K562 (cell line): Measurements from ENCODE around the gene PCDHA7. TPM values are rescaled to one million over a fixed set of nuclear protein-coding genes. Genes with fewer than 3 reads are reported as not detected.

Source experiments
- ATAC-seq: fragments of 200-7000 bp; cut with Tn5 transposase; 3 replicates; pipeline ENCODE4 v1.9.1; 2020; ENCODE audit warnings: moderate library complexity
- BruUV-seq: library from RNA; stranded (reverse); fragments of 400-500 nt; replicated peaks from 2 replicates; lab custom pipeline; 2021; lab: Mats Ljungman, UMichigan
- CTCF ChIA-PET: fragments of 300-600 bp; formaldehyde crosslinking; extraction: SDS; loops from one replicate; lab custom pipeline; 2021; ENCODE audit warnings: low intra/inter-chr PET ratio; lab: Yijun Ruan, JAX
- POLR2A ChIA-PET: fragments of 300-600, 350-650 bp; sonication (Branson Sonifier 250); formaldehyde crosslinking; extraction: SDS; loops from one replicate; lab custom pipeline; 2021; ENCODE audit warnings: antibody characterized with exemption, inconsistent platforms; lab: Yijun Ruan, JAX
- DNase-seq, 4 experiments: peaks; one replicate each; pipeline versions ENCODE4 v3.0.0 to v3.0.0-alpha.2; 2011 to 2018; ENCODE audit warnings: low spot score in 3 of 4, mixed read lengths in 3 of 4; ENCODE audit errors: extremely low read depth in 1 of 4
- FAIRE-seq: peaks from 2 replicates; lab custom pipeline; 2011; peaks lifted over from hg19 to GRCh38; lab: Jason Lieb, UNC
- H2AFZ ChIP-seq: 2 replicates; pipeline ENCODE4 v1.6.0; 2011; ENCODE audit warnings: low read depth, low read length, control low read depth, inconsistent platforms
- H3K27ac ChIP-seq: fragments of 200-600 bp; 3 replicates; pipeline ENCODE4 v1.8.0; 2011; ENCODE audit warnings: low read depth, mild to moderate bottlenecking, control low read depth, inconsistent platforms, low read length, moderate library complexity, mixed read lengths; ENCODE audit errors: extremely low read depth
- H3K27me3 ChIP-seq, 2 experiments: fragments of 300-600 bp in 1 of 2; 2 replicates in 1 of 2; 3 replicates in 1 of 2; pipeline versions ENCODE4 v1.6.0 to v1.8.0; 2011; ENCODE audit warnings: inconsistent platforms in 2 of 2, low read length in 2 of 2, mild to moderate bottlenecking in 1 of 2, mixed read lengths in 1 of 2, moderate library complexity in 1 of 2; ENCODE audit not compliant: control insufficient read depth in 2 of 2, insufficient read depth in 2 of 2
- H3K36me3 ChIP-seq: fragments of 300-600 bp; 3 replicates; pipeline ENCODE4 v1.8.0; 2011; ENCODE audit warnings: mild to moderate bottlenecking, low read length, inconsistent platforms; ENCODE audit not compliant: control insufficient read depth, insufficient read depth
- H3K4me1 ChIP-seq, 2 experiments: fragments of 200-600 bp in 1 of 2; replicated peaks in 1 of 2; 2 replicates in 1 of 2; 3 replicates in 1 of 2; pipeline versions ENCODE4 v1.5.1 to v1.8.0; 2011; ENCODE audit warnings: inconsistent platforms in 2 of 2, low read length in 2 of 2, mild to moderate bottlenecking in 1 of 2, mixed read lengths in 1 of 2, moderate library complexity in 1 of 2; ENCODE audit not compliant: control insufficient read depth in 2 of 2, insufficient read depth in 2 of 2
- H3K4me2 ChIP-seq: 2 replicates; pipeline ENCODE4 v1.6.1; 2011; ENCODE audit warnings: low read length, control low read depth, inconsistent platforms, mixed read lengths; ENCODE audit not compliant: insufficient read depth
- H3K4me3 ChIP-seq: fragments of 200-600 bp; sonication (generic), shearing (Covaris generic); 2 replicates; pipeline ENCODE4 v1.5.1; 2016; ENCODE audit warnings: control low read depth, inconsistent platforms
- H3K79me2 ChIP-seq: fragments of 200-600 bp; 3 replicates; pipeline ENCODE4 v1.8.0; 2011; ENCODE audit warnings: low read length, inconsistent platforms; ENCODE audit not compliant: control insufficient read depth, insufficient read depth
- H3K9ac ChIP-seq, 2 experiments: 2 replicates each; pipeline versions ENCODE4 v1.6.0 to v1.6.1; 2011; ENCODE audit warnings: low read depth in 2 of 2, low read length in 2 of 2, control low read depth in 1 of 2, inconsistent platforms in 1 of 2, mild to moderate bottlenecking in 1 of 2, mixed read lengths in 1 of 2; ENCODE audit not compliant: insufficient read depth in 1 of 2
- H3K9me1 ChIP-seq: one replicate; pipeline ENCODE4 v1.6.0; 2011; ENCODE audit warnings: inconsistent platforms, mild to moderate bottlenecking, low read length, moderate library complexity; ENCODE audit not compliant: control insufficient read depth, insufficient read depth
- H3K9me3 ChIP-seq: replicated peaks from 2 replicates; pipeline ENCODE4 v1.5.1; 2011; ENCODE audit warnings: low read depth, low read length, inconsistent platforms; ENCODE audit not compliant: control insufficient read depth, insufficient read depth
- H4K20me1 ChIP-seq: replicated peaks from 2 replicates; pipeline ENCODE4 v1.6.1; 2011; ENCODE audit warnings: low read length, inconsistent platforms, mixed read lengths; ENCODE audit not compliant: control insufficient read depth, insufficient read depth
- CBX2 ChIP-seq: fragments of 200-600 bp; sonication (generic); IDR thresholded peaks from one replicate; pipeline ENCODE4 v1.6.1; 2012; ENCODE audit warnings: mild to moderate bottlenecking, low read length, inconsistent platforms; ENCODE audit not compliant: insufficient read depth, poor library complexity, severe bottlenecking
- E2F3 ChIP-seq: fragments of 250-450 bp; sonication (Bioruptor Pico); IDR thresholded peaks from 2 replicates; pipeline ENCODE4 v1.4.0; 2020; ENCODE audit warnings: mild to moderate bottlenecking
- ERF ChIP-seq: fragments of 450-650 bp; formaldehyde crosslinking; IDR thresholded peaks from 2 replicates; pipeline ENCODE4 v1.4.0; 2020; ENCODE audit warnings: mild to moderate bottlenecking, mixed read lengths
- ETV1 ChIP-seq: fragments of 450-650 bp; conservative IDR thresholded peaks from 2 replicates; pipeline ENCODE4 v1.6.1; 2016; ENCODE audit warnings: missing genetic modification characterization, control low read depth, low read depth, missing compliant biosample characterization
- ETV6 ChIP-seq, 3 experiments: fragments of 150-350 bp in 1 of 3; sonication (generic) in 1 of 3; formaldehyde crosslinking in 1 of 3; IDR thresholded peaks; 2 replicates each; pipeline versions ENCODE4 v1.6.1 to v1.8.0; 2014 to 2022; ENCODE audit warnings: borderline replicate concordance in 2 of 3, low read depth in 2 of 3, antibody characterized with exemption in 1 of 3, low read length in 1 of 3, mild to moderate bottlenecking in 1 of 3, missing genetic modification reagents in 1 of 3
- JUND ChIP-seq, 2 experiments: IDR thresholded peaks; 2 replicates in 1 of 2; 3 replicates in 1 of 2; pipeline ENCODE4 v1.6.1; 2011; ENCODE audit warnings: borderline replicate concordance in 2 of 2, low read depth in 2 of 2, low read length in 2 of 2, improper control_type of control experiment in 1 of 2, missing biosample characterization in 1 of 2, missing genetic modification characterization in 1 of 2, missing genetic modification reagents in 1 of 2
- KLF10 ChIP-seq: fragments of 250-450 bp; sonication (Bioruptor Pico); IDR thresholded peaks from 2 replicates; pipeline ENCODE4 v1.6.1; 2021; ENCODE audit warnings: matching md5 sums
- MBD2 ChIP-seq: sonication (generic); IDR thresholded peaks from 2 replicates; pipeline ENCODE4 v1.6.1; 2016; ENCODE audit warnings: low read depth, borderline replicate concordance
- PHB ChIP-seq: fragments of 250-450 bp; sonication (Bioruptor Pico); IDR thresholded peaks from 2 replicates; pipeline ENCODE4 v1.5.0; 2021
- POLR2H ChIP-seq: IDR thresholded peaks from 2 replicates; pipeline ENCODE4 v1.6.1; 2016; ENCODE audit warnings: missing genetic modification characterization, low read depth, mild to moderate bottlenecking, control low read depth, missing compliant biosample characterization, moderate library complexity
- YBX1 ChIP-seq: fragments of 450-650 bp; IDR thresholded peaks from 2 replicates; pipeline ENCODE4 v1.7.1; 2016; ENCODE audit warnings: mild to moderate bottlenecking
- WGBS: fragments of 100-300 bp; shearing (Covaris generic); methylation state at CpG from one replicate; pipeline ENCODE4 v1.1.6; 2016; ENCODE audit warnings: low coverage, mixed read lengths; ENCODE audit not compliant: insufficient coverage; ENCODE audit errors: missing lambda C conversion rate; 5-methylcytosine and 5-hydroxymethylcytosine counted together
- in situ Hi-C: fragments of 300-500 bp; cut with MboI; formaldehyde crosslinking; loops from 4 replicates; pipeline ENCODE4 v1.15.0; 2018; ENCODE audit warnings: inconsistent platforms, mixed read lengths
- intact Hi-C: fragments of 100-400 bp; cut with micrococcal nuclease; formaldehyde crosslinking; loops from 2 replicates; pipeline ENCODE4 v1.14.2; 2022
- polyA plus RNA-seq, 8 experiments: library from polyadenylated mRNA; depleted of rRNA in 4 of 8; stranded (reverse) in 5 of 8; unstranded in 3 of 8; fragments of >200 nt; fragmentation: Nextera tagmentation in 2 of 8; fragmentation: Illumina TruSeq in 1 of 8; extraction: Ambion mirVana in 2 of 8; extraction: Trizol in 1 of 8; gene quantifications; 2 replicates each; pipeline versions ENCODE4 v1.2.1 to v1.2.3, GENCODE V29; 2011 to 2014; ENCODE audit warnings: inconsistent platforms in 1 of 8, missing spikeins in 1 of 8
- total RNA-seq, 7 experiments: library from RNA; depleted of rRNA in 6 of 7; stranded (reverse); fragments of >200 nt in 6 of 7; fragmentation: Illumina TruSeq in 2 of 7; extraction: Trizol in 2 of 7; gene quantifications; 2 replicates each; pipeline versions ENCODE4 v1.2.1 to v1.2.3, GENCODE V29; 2011 to 2021; ENCODE audit warnings: low replicate concordance in 1 of 7
- TF ChIP-seq, protein P1 (sequence below): sonication (generic); formaldehyde crosslinking; IDR thresholded peaks from 2 replicates; pipeline ENCODE4 v1.9.0; 2022; ENCODE audit warnings: mild to moderate bottlenecking, missing genetic modification reagents
- TF ChIP-seq, protein P2 (sequence below), 3 experiments: IDR thresholded peaks in 2 of 3; conservative IDR thresholded peaks in 1 of 3; 2 replicates each; pipeline ENCODE4 v1.5.1; 2011 to 2012; ENCODE audit warnings: low read length in 3 of 3, mild to moderate bottlenecking in 3 of 3, control low read depth in 2 of 3, improper control_type of control experiment in 1 of 3, inconsistent platforms in 1 of 3, low read depth in 1 of 3, mixed read lengths in 1 of 3, moderate library complexity in 1 of 3; ENCODE audit not compliant: insufficient read depth in 2 of 3

PCDHA7 gene
- total and polyA plus RNA-seq, 9 of the 15 experiments (the other 6 are each of a cell fraction or from before 2014, with no cell fraction given) = not detected

DNA sequence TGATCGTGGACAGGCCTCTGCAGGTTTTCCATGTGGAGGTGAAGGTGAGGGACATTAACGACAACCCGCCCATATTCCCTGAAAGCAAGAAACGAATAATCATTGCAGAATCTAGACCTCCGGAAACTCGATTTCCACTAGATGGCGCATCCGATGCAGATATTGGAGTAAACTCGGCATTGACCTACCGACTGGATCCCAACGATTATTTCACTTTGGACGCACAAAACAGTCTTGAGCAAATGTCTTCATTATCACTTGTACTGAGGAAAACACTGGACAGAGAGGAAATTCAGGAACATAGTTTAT lies 48.5 kb downstream of the PCDHA7 start:
- Histone ChIP-seq H3K27ac (no peak overlapping the region), H3K36me3 (no peaks in the 10 kb centered on the region), H3K27me3 (no peaks in the 10 kb centered on the region), H3K4me1 (no peaks in the 10 kb centered on the region; a peak in 1 of 5 replicates), H3K79me2 (no peaks in the 10 kb centered on the region), H3K4me2 (no peak overlapping the region), H3K9me1 (no peaks in the 10 kb centered on the region), H3K9ac (no peak overlapping the region), H3K4me3 (no peak overlapping the region), H2AFZ (no peak overlapping the region), H4K20me1 (no peaks in the 10 kb centered on the region), H3K9me3 (0 out of 2 replicates have a peak, but pooled peaks cover 2% of the 10 kb centered on the region)
- in situ Hi-C loops (no loop called here), intact Hi-C loops (no loop called here)
- no TSS peak for BruUV-seq
- no peak for ATAC-seq
- 0 out of 2 replicates have a peak, but pooled peaks have one; percentile 26 for TF ChIP-seq ETV1 (tag)
- TF ChIP-seq E2F3 (CRISPR knock-in tag) = no peak
- TF ChIP-seq YBX1 = no peak
- TF ChIP-seq KLF10 (CRISPR knock-in tag) = no peak
- TF ChIP-seq JUND (IDR thresholded peaks at IDR 0.05; ENCODE audit: borderline replicate concordance, low read depth, low read length) = no peak
- no peak for TF ChIP-seq JUND (tag; IDR thresholded peaks at IDR 0.05; ENCODE audit: borderline replicate concordance, low read depth, low read length)
- TF ChIP-seq MBD2 = no peak
- TF ChIP-seq PHB = no peak
- TF ChIP-seq ETV6 (IDR thresholded peaks at IDR 0.05; ENCODE audit: borderline replicate concordance in 1 of 2, low read depth in 2 of 2, low read length in 1 of 2) = no peak
- no peak for TF ChIP-seq ETV6 (CRISPR knock-in tag; IDR thresholded peaks at IDR 0.05; ENCODE audit: borderline replicate concordance)
- TF ChIP-seq, protein P1, sequence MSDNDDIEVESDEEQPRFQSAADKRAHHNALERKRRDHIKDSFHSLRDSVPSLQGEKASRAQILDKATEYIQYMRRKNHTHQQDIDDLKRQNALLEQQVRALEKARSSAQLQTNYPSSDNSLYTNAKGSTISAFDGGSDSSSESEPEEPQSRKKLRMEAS (CRISPR knock-in tag) = no peak
- no peak for TF ChIP-seq ERF (CRISPR knock-in tag)
- no peak for TF ChIP-seq POLR2H (tag)
- no peak for TF ChIP-seq CBX2
- TF ChIP-seq, protein P2, sequence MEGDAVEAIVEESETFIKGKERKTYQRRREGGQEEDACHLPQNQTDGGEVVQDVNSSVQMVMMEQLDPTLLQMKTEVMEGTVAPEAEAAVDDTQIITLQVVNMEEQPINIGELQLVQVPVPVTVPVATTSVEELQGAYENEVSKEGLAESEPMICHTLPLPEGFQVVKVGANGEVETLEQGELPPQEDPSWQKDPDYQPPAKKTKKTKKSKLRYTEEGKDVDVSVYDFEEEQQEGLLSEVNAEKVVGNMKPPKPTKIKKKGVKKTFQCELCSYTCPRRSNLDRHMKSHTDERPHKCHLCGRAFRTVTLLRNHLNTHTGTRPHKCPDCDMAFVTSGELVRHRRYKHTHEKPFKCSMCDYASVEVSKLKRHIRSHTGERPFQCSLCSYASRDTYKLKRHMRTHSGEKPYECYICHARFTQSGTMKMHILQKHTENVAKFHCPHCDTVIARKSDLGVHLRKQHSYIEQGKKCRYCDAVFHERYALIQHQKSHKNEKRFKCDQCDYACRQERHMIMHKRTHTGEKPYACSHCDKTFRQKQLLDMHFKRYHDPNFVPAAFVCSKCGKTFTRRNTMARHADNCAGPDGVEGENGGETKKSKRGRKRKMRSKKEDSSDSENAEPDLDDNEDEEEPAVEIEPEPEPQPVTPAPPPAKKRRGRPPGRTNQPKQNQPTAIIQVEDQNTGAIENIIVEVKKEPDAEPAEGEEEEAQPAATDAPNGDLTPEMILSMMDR (IDR thresholded peaks at IDR 0.05 in 2 of 3, conservative IDR thresholded peaks at IDR 0.05 in 1 of 3; ENCODE audit: insufficient read depth in 2 of 3, low read depth in 1 of 3, low read length in 3 of 3) = peak in 1 of 3 experiments; percentile 15; a peak in 1 of 6 replicates
- 8% methylated on average over 12 of the region's 12 CpGs for WGBS
- CTCF ChIA-PET = no interaction called here
- DNase-seq = no peak
- POLR2A ChIA-PET = no interaction called here
- no peak for FAIRE-seq
